ENCODE data around the gene USP37.

The USP37 gene

GRCh38 chr2:218434456-218434855 lies 133.7 kb downstream of the USP37 start:
- Histone ChIP-seq H3K27ac (ENCODE audit: insufficient read depth, low read depth, low read length, poor library complexity, severe bottlenecking) (no peak overlapping the region), H3K4me3 (ENCODE audit: insufficient read depth, low read depth, low read length) (no peak overlapping the region), H3K4me1 (ENCODE audit: control insufficient read depth, insufficient read depth, low read length) (no peaks in the 10 kb centered on the region), H3K27me3 (ENCODE audit: control insufficient read depth, insufficient read depth, low read length, poor library complexity, severe bottlenecking) (no peaks in the 10 kb centered on the region), H3K36me3 (ENCODE audit: control insufficient read depth, insufficient read depth, low read length) (no peaks in the 10 kb centered on the region), H3K9me3 (ENCODE audit: control insufficient read depth, low read length) (no peaks in the 10 kb centered on the region)
- 89 to 92% methylated on average over 9 of the region's 9 CpGs for WGBS, 2 experiments

GRCh38 chr2:218432676-218433365 lies 135.3 kb downstream of the USP37 start:
- WGBS, 2 experiments: 95% methylated on average over 8 of the region's 8 CpGs
- H3K4me1 ChIP-seq (ENCODE audit: control insufficient read depth, insufficient read depth, low read length): no peaks in the 10 kb centered on the region

GRCh38 chr2:218431878-218432277 lies 136.3 kb downstream of the USP37 start:
- no peaks in the 10 kb centered on the region for H3K36me3 ChIP-seq (ENCODE audit: control insufficient read depth, insufficient read depth, low read length)
- no peak overlapping the region for H3K27ac ChIP-seq (ENCODE audit: insufficient read depth, low read depth, low read length, poor library complexity, severe bottlenecking)
- H3K9me3 ChIP-seq (ENCODE audit: control insufficient read depth, low read length): no peaks in the 10 kb centered on the region
- no peaks in the 10 kb centered on the region for H3K27me3 ChIP-seq (ENCODE audit: control insufficient read depth, insufficient read depth, low read length, poor library complexity, severe bottlenecking)
- 91 to 93% methylated on average over 10 of the region's 10 CpGs for WGBS, 2 experiments
- no peaks in the 10 kb centered on the region for H3K4me1 ChIP-seq (ENCODE audit: control insufficient read depth, insufficient read depth, low read length)
- H3K4me3 ChIP-seq (ENCODE audit: insufficient read depth, low read depth, low read length): no peak overlapping the region

More at GRCh38 chr2:218432676-218433365, 135.3 kb downstream of the USP37 start:
- Histone ChIP-seq H3K4me3 (ENCODE audit: insufficient read depth, low read depth, low read length) (no peak overlapping the region), H3K9me3 (ENCODE audit: control insufficient read depth, low read length) (no peaks in the 10 kb centered on the region), H3K27me3 (ENCODE audit: control insufficient read depth, insufficient read depth, low read length, poor library complexity, severe bottlenecking) (no peaks in the 10 kb centered on the region), H3K36me3 (ENCODE audit: control insufficient read depth, insufficient read depth, low read length) (no peaks in the 10 kb centered on the region), H3K27ac (ENCODE audit: insufficient read depth, low read depth, low read length, poor library complexity, severe bottlenecking) (no peak overlapping the region)

- Histone ChIP-seq H3K4me1 (ENCODE audit: control insufficient read depth, insufficient read depth, low read length) (no peaks in the 10 kb centered on the region), H3K27ac (ENCODE audit: insufficient read depth, low read depth, low read length, poor library complexity, severe bottlenecking) (no peak overlapping the region), H3K36me3 (ENCODE audit: control insufficient read depth, insufficient read depth, low read length) (no peaks in the 10 kb centered on the region), H3K27me3 (ENCODE audit: control insufficient read depth, insufficient read depth, low read length, poor library complexity, severe bottlenecking) (no peaks in the 10 kb centered on the region), H3K4me3 (ENCODE audit: insufficient read depth, low read depth, low read length) (no peak overlapping the region), H3K9me3 (ENCODE audit: control insufficient read depth, low read length) (no peaks in the 10 kb centered on the region)
- WGBS, 2 experiments: 92% methylated on average over 11 of the region's 11 CpGs
These were observed 137.4 kb downstream of the USP37 start for GRCh38 chr2:218430721-218431120.

- no peak overlapping the region for H3K4me3 ChIP-seq (ENCODE audit: insufficient read depth, low read depth, low read length)
- WGBS, 2 experiments: 86 to 89% methylated on average over 9 of the region's 9 CpGs
- no peaks in the 10 kb centered on the region for H3K9me3 ChIP-seq (ENCODE audit: control insufficient read depth, low read length)
- H3K27ac ChIP-seq (ENCODE audit: insufficient read depth, low read depth, low read length, poor library complexity, severe bottlenecking): no peak overlapping the region
- no peaks in the 10 kb centered on the region for H3K27me3 ChIP-seq (ENCODE audit: control insufficient read depth, insufficient read depth, low read length, poor library complexity, severe bottlenecking)
- no peaks in the 10 kb centered on the region for H3K4me1 ChIP-seq (ENCODE audit: control insufficient read depth, insufficient read depth, low read length)
- H3K36me3 ChIP-seq (ENCODE audit: control insufficient read depth, insufficient read depth, low read length): no peaks in the 10 kb centered on the region
These were observed 138.0 kb downstream of the USP37 start for GRCh38 chr2:218429911-218430692.

GRCh38 chr2:218428846-218429558 lies 139.1 kb downstream of the USP37 start:
- H3K27ac ChIP-seq (ENCODE audit: insufficient read depth, low read depth, low read length, poor library complexity, severe bottlenecking): no peak overlapping the region
- no peaks in the 10 kb centered on the region for H3K27me3 ChIP-seq (ENCODE audit: control insufficient read depth, insufficient read depth, low read length, poor library complexity, severe bottlenecking)
- H3K4me3 ChIP-seq (ENCODE audit: insufficient read depth, low read depth, low read length): no peak overlapping the region
- H3K4me1 ChIP-seq (ENCODE audit: control insufficient read depth, insufficient read depth, low read length): no peaks in the 10 kb centered on the region
- 95% methylated on average over 24 of the region's 24 CpGs for WGBS, 2 experiments
- H3K36me3 ChIP-seq (ENCODE audit: control insufficient read depth, insufficient read depth, low read length): no peaks in the 10 kb centered on the region
- H3K9me3 ChIP-seq (ENCODE audit: control insufficient read depth, low read length): no peaks in the 10 kb centered on the region

- Histone ChIP-seq H3K27me3 (ENCODE audit: control insufficient read depth, insufficient read depth, low read length, poor library complexity, severe bottlenecking) (no peaks in the 10 kb centered on the region), H3K4me1 (ENCODE audit: control insufficient read depth, insufficient read depth, low read length) (no peaks in the 10 kb centered on the region), H3K27ac (ENCODE audit: insufficient read depth, low read depth, low read length, poor library complexity, severe bottlenecking) (no peak overlapping the region), H3K4me3 (ENCODE audit: insufficient read depth, low read depth, low read length) (no peak overlapping the region), H3K9me3 (ENCODE audit: control insufficient read depth, low read length) (no peaks in the 10 kb centered on the region), H3K36me3 (ENCODE audit: control insufficient read depth, insufficient read depth, low read length) (no peaks in the 10 kb centered on the region)
- WGBS, 2 experiments: 80 to 82% methylated on average over 11 of the region's 11 CpGs
These were observed 140.4 kb downstream of the USP37 start for GRCh38 chr2:218427741-218428140.

- Histone ChIP-seq H3K27ac (ENCODE audit: insufficient read depth, low read depth, low read length, poor library complexity, severe bottlenecking) (no peak overlapping the region), H3K4me3 (ENCODE audit: insufficient read depth, low read depth, low read length) (no peak overlapping the region), H3K9me3 (ENCODE audit: control insufficient read depth, low read length) (no peaks in the 10 kb centered on the region), H3K4me1 (ENCODE audit: control insufficient read depth, insufficient read depth, low read length) (no peaks in the 10 kb centered on the region), H3K36me3 (ENCODE audit: control insufficient read depth, insufficient read depth, low read length) (no peaks in the 10 kb centered on the region), H3K27me3 (ENCODE audit: control insufficient read depth, insufficient read depth, low read length, poor library complexity, severe bottlenecking) (no peaks in the 10 kb centered on the region)
- 94 to 95% methylated on average over 10 of the region's 10 CpGs for WGBS, 2 experiments
These were observed 142.6 kb downstream of the USP37 start for GRCh38 chr2:218425531-218425930.

- no peaks in the 10 kb centered on the region for H3K9me3 ChIP-seq (ENCODE audit: control insufficient read depth, low read length)
- no peaks in the 10 kb centered on the region for H3K4me1 ChIP-seq (ENCODE audit: control insufficient read depth, insufficient read depth, low read length)
- H3K27me3 ChIP-seq (ENCODE audit: control insufficient read depth, insufficient read depth, low read length, poor library complexity, severe bottlenecking): no peaks in the 10 kb centered on the region
- 93% methylated on average over 9 of the region's 9 CpGs for WGBS, 2 experiments
- no peak overlapping the region for H3K4me3 ChIP-seq (ENCODE audit: insufficient read depth, low read depth, low read length)
- H3K36me3 ChIP-seq (ENCODE audit: control insufficient read depth, insufficient read depth, low read length): no peaks in the 10 kb centered on the region
- no peak overlapping the region for H3K27ac ChIP-seq (ENCODE audit: insufficient read depth, low read depth, low read length, poor library complexity, severe bottlenecking)
These were observed 144.6 kb downstream of the USP37 start for GRCh38 chr2:218423584-218423983.
